Fibroblast of lung (primary cell): ENCODE results near the gene MYBPH. TPM values are rescaled to one million over a fixed set of nuclear protein-coding genes. Genes with fewer than 3 reads are reported as not detected.

Experiments used
- DNase-seq, 2 donors: peaks; one replicate each; pipeline versions ENCODE4 v3.0.0 to v3.0.0-alpha.2; 2010; ENCODE audit warnings: low read depth in 2 of 2
- H2AFZ ChIP-seq: 2 replicates; pipeline ENCODE4 v1.5.1; 2012; ENCODE audit warnings: low read length, control low read depth, inconsistent platforms
- H3K27ac ChIP-seq: 2 replicates; pipeline ENCODE4 v1.5.1; 2011; ENCODE audit warnings: low read length, control low read depth; ENCODE audit not compliant: insufficient read depth
- H3K27me3 ChIP-seq: 2 replicates; pipeline ENCODE4 v1.5.1; 2011; ENCODE audit warnings: mild to moderate bottlenecking, low read length; ENCODE audit not compliant: control insufficient read depth, insufficient read depth
- H3K36me3 ChIP-seq: 2 replicates; pipeline ENCODE4 v1.5.1; 2011; ENCODE audit warnings: low read length; ENCODE audit not compliant: control insufficient read depth, insufficient read depth
- H3K4me1 ChIP-seq: 2 replicates; pipeline ENCODE4 v1.5.1; 2011; ENCODE audit warnings: low read length; ENCODE audit not compliant: control insufficient read depth, insufficient read depth; ENCODE audit errors: extremely low read depth
- H3K4me2 ChIP-seq: 2 replicates; pipeline ENCODE4 v1.5.1; 2011; ENCODE audit warnings: low read length, control low read depth; ENCODE audit not compliant: insufficient read depth; ENCODE audit errors: extremely low read depth
- H3K4me3 ChIP-seq, 4 experiments: fragments of 200-600 bp in 1 of 4; sonication (generic) in 1 of 4; replicated peaks in 1 of 4; 2 replicates each; pipeline ENCODE4 v1.5.1; 2011 to 2016; ENCODE audit warnings: low read length in 4 of 4, low read depth in 3 of 4, mild to moderate bottlenecking in 3 of 4, control low read depth in 2 of 4, inconsistent platforms in 1 of 4, mixed read lengths in 1 of 4; ENCODE audit not compliant: insufficient read depth in 1 of 4; ENCODE audit errors: control extremely low read depth in 1 of 4
- H3K79me2 ChIP-seq: 2 replicates; pipeline ENCODE4 v1.5.1; 2012; ENCODE audit warnings: mild to moderate bottlenecking, low read length, inconsistent platforms; ENCODE audit not compliant: control insufficient read depth, insufficient read depth
- H3K9ac ChIP-seq: 2 replicates; pipeline ENCODE4 v1.5.1; 2011; ENCODE audit warnings: mild to moderate bottlenecking, low read length, control low read depth; ENCODE audit not compliant: insufficient read depth
- H3K9me3 ChIP-seq: 2 replicates; pipeline ENCODE4 v1.5.1; 2012; ENCODE audit warnings: low read depth, low read length; ENCODE audit not compliant: control insufficient read depth, insufficient read depth
- H4K20me1 ChIP-seq: 2 replicates; pipeline ENCODE4 v1.5.1; 2011; ENCODE audit warnings: low read length; ENCODE audit not compliant: control insufficient read depth, insufficient read depth; ENCODE audit errors: extremely low read depth
- EZH2 ChIP-seq: IDR thresholded peaks from 2 replicates; pipeline ENCODE4 v1.5.1; 2012; ENCODE audit warnings: low read length, control low read depth, mild to moderate bottlenecking; ENCODE audit errors: missing control alignments
- polyA plus RNA-seq, 2 donors: library from polyadenylated mRNA; depleted of rRNA in 1 of 2; stranded (reverse) in 1 of 2; unstranded in 1 of 2; fragments of >200 nt; gene quantifications; 2 replicates each; pipeline ENCODE4 v1.2.1, GENCODE V29; 2011 to 2012; ENCODE audit warnings: missing spikeins in 1 of 2
- total RNA-seq: library from RNA; depleted of rRNA; stranded (reverse); fragments of >200 nt; gene quantifications from 2 replicates; pipeline ENCODE4 v1.2.1, GENCODE V29; 2014
- TF ChIP-seq, protein P1 (sequence below), 2 donors: IDR thresholded peaks in 1 of 2; conservative IDR thresholded peaks in 1 of 2; 1 replicate in 1 of 2; 2 replicates in 1 of 2; pipeline ENCODE4 v1.5.1; 2011 to 2012; ENCODE audit warnings: low read length in 2 of 2, control low read depth in 1 of 2, inconsistent platforms in 1 of 2, low read depth in 1 of 2, mild to moderate bottlenecking in 1 of 2

MYBPH gene
- total and polyA plus RNA-seq, 2 donors (not counting 1 experiment from before 2014, with no cell fraction given), result 0.17 to 5.5 TPM

GRCh38 chr1:203150511-203151297 is 24.9 kb downstream of the MYBPH start:
- H3K79me2 ChIP-seq, result no peaks in the 10 kb centered on the region
- H3K9ac ChIP-seq, result no peak overlapping the region
- H3K27me3 ChIP-seq, result no peaks in the 10 kb centered on the region
- no peak overlapping the region for H3K4me2 ChIP-seq
- H3K36me3 ChIP-seq, result no peaks in the 10 kb centered on the region
- TF ChIP-seq, protein P1, sequence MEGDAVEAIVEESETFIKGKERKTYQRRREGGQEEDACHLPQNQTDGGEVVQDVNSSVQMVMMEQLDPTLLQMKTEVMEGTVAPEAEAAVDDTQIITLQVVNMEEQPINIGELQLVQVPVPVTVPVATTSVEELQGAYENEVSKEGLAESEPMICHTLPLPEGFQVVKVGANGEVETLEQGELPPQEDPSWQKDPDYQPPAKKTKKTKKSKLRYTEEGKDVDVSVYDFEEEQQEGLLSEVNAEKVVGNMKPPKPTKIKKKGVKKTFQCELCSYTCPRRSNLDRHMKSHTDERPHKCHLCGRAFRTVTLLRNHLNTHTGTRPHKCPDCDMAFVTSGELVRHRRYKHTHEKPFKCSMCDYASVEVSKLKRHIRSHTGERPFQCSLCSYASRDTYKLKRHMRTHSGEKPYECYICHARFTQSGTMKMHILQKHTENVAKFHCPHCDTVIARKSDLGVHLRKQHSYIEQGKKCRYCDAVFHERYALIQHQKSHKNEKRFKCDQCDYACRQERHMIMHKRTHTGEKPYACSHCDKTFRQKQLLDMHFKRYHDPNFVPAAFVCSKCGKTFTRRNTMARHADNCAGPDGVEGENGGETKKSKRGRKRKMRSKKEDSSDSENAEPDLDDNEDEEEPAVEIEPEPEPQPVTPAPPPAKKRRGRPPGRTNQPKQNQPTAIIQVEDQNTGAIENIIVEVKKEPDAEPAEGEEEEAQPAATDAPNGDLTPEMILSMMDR (conservative IDR thresholded peaks at IDR 0.05 in 1 of 2, IDR thresholded peaks at IDR 0.05 in 1 of 2; ENCODE audit: low read depth in 1 of 2, low read length in 2 of 2), result no peak
- no peak for TF ChIP-seq EZH2
- no peak overlapping the region for H3K27ac ChIP-seq
- H3K4me3 ChIP-seq, result no peak overlapping the region
- H3K9me3 ChIP-seq, result no peaks in the 10 kb centered on the region
- no peak for DNase-seq
- peaks cover 18% of the 10 kb centered on the region for H3K4me1 ChIP-seq
- H4K20me1 ChIP-seq, result no peaks in the 10 kb centered on the region
- H2AFZ ChIP-seq, result no peak overlapping the region

DNA sequence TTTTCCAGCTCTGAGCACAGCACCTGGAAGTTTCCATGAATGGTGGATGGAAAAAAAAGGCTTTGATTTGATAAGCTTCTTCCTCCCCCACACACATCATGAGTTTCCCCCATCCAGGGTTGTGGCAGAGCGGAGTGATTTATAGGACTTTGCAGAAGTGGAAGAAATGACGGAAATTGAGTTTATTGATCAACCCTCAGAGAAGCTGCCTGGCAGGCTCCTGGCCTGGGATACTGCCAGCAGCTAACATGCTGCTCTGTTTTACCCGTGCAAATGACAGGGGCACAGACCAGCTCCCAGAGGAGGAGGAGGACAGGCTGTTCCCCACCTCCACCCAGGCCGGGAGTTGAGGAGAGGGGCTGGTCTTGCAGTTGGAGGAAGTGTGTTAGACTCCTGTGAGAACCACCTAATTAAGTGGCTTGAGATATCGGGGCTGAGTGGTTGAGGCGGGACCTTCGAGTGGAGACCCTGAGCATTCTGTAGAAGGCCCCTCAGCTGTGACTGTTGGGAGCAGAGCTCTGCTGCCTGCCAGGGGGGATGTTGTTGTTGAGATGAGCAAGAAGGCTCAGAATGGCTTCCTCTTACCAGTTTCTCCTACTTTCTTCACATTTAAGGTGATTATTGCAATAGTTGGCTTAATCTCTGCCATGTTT is 26.3 kb downstream of the MYBPH start:
- no peaks in the 10 kb centered on the region for H4K20me1 ChIP-seq
- H2AFZ ChIP-seq, result no peak overlapping the region
- H3K9ac ChIP-seq, result no peak overlapping the region
- H3K4me3 ChIP-seq, result no peak overlapping the region
- peaks cover 22% of the 10 kb centered on the region for H3K4me1 ChIP-seq
- TF ChIP-seq, protein P1 (conservative IDR thresholded peaks at IDR 0.05 in 1 of 2, IDR thresholded peaks at IDR 0.05 in 1 of 2; ENCODE audit: low read depth in 1 of 2, low read length in 2 of 2), result no peak
- no peak for TF ChIP-seq EZH2
- no peaks in the 10 kb centered on the region for H3K79me2 ChIP-seq
- no peaks in the 10 kb centered on the region for H3K27me3 ChIP-seq
- no peak overlapping the region for H3K4me2 ChIP-seq
- no peak overlapping the region for H3K27ac ChIP-seq
- H3K9me3 ChIP-seq, result no peaks in the 10 kb centered on the region
- DNase-seq, result no peak
- H3K36me3 ChIP-seq, result no peaks in the 10 kb centered on the region

DNA sequence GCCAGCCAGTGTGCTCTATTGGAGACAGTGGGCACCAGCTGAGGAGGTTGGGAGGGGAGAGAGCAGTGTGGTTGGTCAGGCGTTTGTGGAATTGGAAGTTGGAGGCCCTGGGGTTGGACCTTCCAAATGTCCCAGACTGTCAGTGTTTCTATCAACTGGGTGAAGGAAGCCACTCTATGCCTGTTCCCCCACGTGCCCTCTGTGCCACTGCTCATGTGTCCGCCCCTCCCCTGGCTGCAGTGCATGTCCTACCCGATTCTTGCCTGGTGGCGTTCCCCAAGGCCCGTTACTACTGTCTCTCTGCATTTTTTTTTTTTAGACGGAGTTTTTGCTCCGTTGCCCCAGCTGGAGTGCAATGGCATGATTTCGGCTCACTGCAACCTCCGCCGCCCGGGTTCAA is 27.0 kb downstream of the MYBPH start:
- Histone ChIP-seq H3K4me2 (no peak overlapping the region), H3K9ac (no peak overlapping the region), H3K4me1 (peaks cover 15% of the 10 kb centered on the region), H2AFZ (no peak overlapping the region), H3K9me3 (no peaks in the 10 kb centered on the region), H3K27ac (no peak overlapping the region), H3K79me2 (no peaks in the 10 kb centered on the region), H3K27me3 (no peaks in the 10 kb centered on the region), H3K4me3 (no peak overlapping the region), H3K36me3 (no peaks in the 10 kb centered on the region), H4K20me1 (no peaks in the 10 kb centered on the region)
- TF ChIP-seq EZH2, result no peak
- TF ChIP-seq, protein P1 (conservative IDR thresholded peaks at IDR 0.05 in 1 of 2, IDR thresholded peaks at IDR 0.05 in 1 of 2; ENCODE audit: low read depth in 1 of 2, low read length in 2 of 2), result no peak
- no peak for DNase-seq
